NCI-H1694 treated with DMSO at 0.1 percent for 48 hours (cell line): ENCODE measurements around the gene OTULIN.

ENCODE experiments used
- DNase-seq: peaks from one replicate; lab custom pipeline; 2025; lab: John Stamatoyannopoulos, UW

Gene OTULIN

GRCh38 chr5:14741801-14742440 is 77.4 kb downstream of the OTULIN start:
- DNase-seq = peak; percentile 37

DNA sequence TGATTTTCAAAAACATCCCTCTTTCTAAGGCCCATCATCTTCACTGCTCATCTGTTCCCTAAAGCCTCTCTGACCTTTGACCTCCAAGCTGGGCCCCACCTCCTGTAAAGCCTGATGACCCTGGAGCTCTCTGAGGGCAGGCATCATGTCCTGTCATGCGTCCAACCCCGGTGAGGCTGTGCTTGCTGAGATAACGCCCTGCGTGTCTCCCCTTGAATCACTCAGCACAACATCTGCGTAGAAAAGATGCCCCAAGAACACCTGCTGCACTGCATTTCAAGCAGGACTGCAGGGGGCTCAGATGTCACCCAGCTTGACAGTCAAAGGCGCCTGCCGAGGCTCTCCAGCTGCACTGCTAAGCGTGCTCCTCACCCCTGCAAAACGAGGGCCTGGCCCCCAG is 78.0 kb downstream of the OTULIN start:
- DNase-seq = no peak

DNA sequence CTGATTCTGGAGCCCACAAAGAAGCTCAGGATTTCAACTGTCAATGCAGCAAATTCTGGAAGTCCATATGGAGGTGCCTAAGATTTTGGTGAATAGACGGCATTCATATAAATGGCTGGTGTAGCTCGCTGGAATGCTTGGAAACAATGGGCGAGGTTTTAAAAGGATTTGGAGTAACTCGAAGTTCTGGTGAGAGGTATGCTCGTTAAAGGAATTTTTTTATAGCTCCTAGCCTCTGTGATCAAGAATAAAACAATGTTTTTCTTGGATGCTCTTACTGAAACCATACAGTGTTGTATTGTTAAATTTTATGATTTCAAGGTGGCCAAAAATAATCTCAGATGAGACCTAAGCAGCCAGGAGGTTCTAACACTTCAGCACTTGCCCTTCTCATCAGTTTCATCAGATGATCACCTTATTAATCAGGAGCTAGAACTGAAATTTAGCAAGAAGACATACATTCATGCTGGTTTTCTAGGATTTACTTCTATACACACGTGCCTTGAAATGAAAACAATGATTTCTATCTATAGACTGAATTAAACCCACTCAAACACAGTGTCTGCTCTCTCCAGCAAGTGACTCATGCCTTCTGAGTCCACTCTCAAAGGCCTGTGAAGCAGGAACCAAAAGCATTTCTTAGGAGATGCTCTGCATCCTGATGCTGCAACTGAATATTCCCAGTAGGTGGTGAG is 79.2 kb downstream of the OTULIN start:
- DNase-seq = no peak

DNA sequence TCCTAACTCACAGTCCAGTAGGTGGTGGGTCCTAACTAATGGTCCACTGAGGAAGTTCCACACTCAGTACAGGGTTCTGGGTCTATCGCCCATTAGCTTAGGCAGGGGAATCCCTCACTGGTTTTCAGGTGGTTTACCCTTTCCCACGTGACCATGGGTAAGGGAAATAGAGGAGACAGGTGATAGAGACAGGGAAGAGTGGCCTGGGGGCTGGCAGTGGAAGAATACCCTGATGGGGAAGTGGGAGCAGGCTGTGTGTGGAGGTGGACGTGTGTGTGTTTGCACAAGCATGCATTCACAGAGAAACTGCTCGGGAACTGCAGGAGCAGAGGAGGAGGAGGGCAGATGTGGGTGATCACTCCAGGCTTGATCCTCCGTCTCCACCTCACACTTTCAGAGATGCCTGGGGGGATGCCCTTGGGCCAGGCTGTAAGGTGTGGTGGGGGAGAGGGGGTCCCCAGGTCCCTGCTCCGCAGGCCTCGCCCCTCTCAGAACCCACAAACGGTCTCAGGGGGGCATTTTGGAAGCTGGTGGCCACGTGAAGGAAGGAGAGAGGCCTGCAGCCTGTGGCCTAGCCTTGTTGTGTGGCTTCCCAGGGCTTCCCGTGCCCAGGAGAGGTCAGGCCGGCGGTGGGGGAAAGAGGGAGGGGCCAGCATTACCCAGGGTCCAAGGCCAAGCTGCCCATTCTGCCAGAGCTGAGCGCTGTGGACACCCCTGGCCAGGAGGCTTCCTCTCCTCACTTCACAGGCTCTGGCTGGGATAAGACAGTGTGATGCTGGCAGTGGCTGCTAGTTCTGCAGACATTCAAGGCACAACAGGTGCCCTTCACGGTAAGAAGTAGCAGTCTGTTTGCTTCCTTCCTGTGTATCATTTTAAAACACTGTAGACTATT is 80.0 kb downstream of the OTULIN start:
- DNase-seq = no peak

- DNase-seq = no peak
Measured at GRCh38 chr5:14745188-14745563, 80.7 kb downstream of the OTULIN start.

- DNase-seq = no peak
Measured at GRCh38 chr5:14745753-14746152, 81.2 kb downstream of the OTULIN start.

- no peak for DNase-seq
Measured at GRCh38 chr5:14748180-14748900, 83.8 kb downstream of the OTULIN start.
